UCSD-AML1 (cell line): ENCODE data around the gene GXYLT1.
"Not testable (repeated sequence)": the region's sequence is repeated elsewhere in the genome, so short reads cannot be mapped to it uniquely, and the experiment has no call there.

ENCODE experiments used
- DNase-seq: peaks from one replicate; lab custom pipeline; 2025; ENCODE audit not compliant: unreplicated experiment; lab: John Stamatoyannopoulos, UW

GXYLT1 gene

GRCh38 chr12:42144408-42145196, at the start of gene GXYLT1:
TSS of gene GXYLT1 (minus strand) at chr12:42144874. CDS start at chr12:42144646, 228 bp downstream.
- peak; percentile 95 for DNase-seq

GRCh38 chr12:42192686-42193085, 48.0 kb upstream of the GXYLT1 start:
- no peak for DNase-seq

GRCh38 chr12:42192258-42192657, 47.6 kb upstream of the GXYLT1 start:
- no peak for DNase-seq

GRCh38 chr12:42190376-42190775, 45.7 kb upstream of the GXYLT1 start:
- DNase-seq, result no peak

GRCh38 chr12:42188275-42188674, 43.6 kb upstream of the GXYLT1 start:
- DNase-seq, result not testable (repeated sequence)

- no peak for DNase-seq
Measured at GRCh38 chr12:42187799-42188198, 43.1 kb upstream of the GXYLT1 start.

- no peak for DNase-seq
Measured at GRCh38 chr12:42186793-42187192, 42.1 kb upstream of the GXYLT1 start.

GRCh38 chr12:42182394-42182793, 37.7 kb upstream of the GXYLT1 start:
- DNase-seq, result no peak

- no peak for DNase-seq
Measured at GRCh38 chr12:42180990-42181596, 36.4 kb upstream of the GXYLT1 start.

- DNase-seq, result no peak
Measured at GRCh38 chr12:42178101-42178500, 33.4 kb upstream of the GXYLT1 start.

GRCh38 chr12:42174978-42175377, 30.3 kb upstream of the GXYLT1 start:
- DNase-seq, result no peak

- DNase-seq, result no peak
Measured at GRCh38 chr12:42173961-42174521, 29.4 kb upstream of the GXYLT1 start.

GRCh38 chr12:42172441-42173210, 28.0 kb upstream of the GXYLT1 start:
- DNase-seq, result no peak

- no peak for DNase-seq
Measured at GRCh38 chr12:42167711-42168110, 23.0 kb upstream of the GXYLT1 start.

- no peak for DNase-seq
Measured at GRCh38 chr12:42166501-42166900, 21.8 kb upstream of the GXYLT1 start.

GRCh38 chr12:42163913-42164312, 19.2 kb upstream of the GXYLT1 start:
- DNase-seq, result no peak

- DNase-seq, result no peak
Measured at GRCh38 chr12:42162965-42163364, 18.3 kb upstream of the GXYLT1 start.

GRCh38 chr12:42162193-42162592, 17.5 kb upstream of the GXYLT1 start:
- DNase-seq, result no peak

- no peak for DNase-seq
Measured at GRCh38 chr12:42161529-42161928, 16.9 kb upstream of the GXYLT1 start.

- DNase-seq, result no peak
Measured at GRCh38 chr12:42156232-42156631, 11.6 kb upstream of the GXYLT1 start.

GRCh38 chr12:42145552-42146215, 1.0 kb upstream of the GXYLT1 start:
- DNase-seq, result peak; percentile 29
